Loucy (cell line): ENCODE results near the gene PRADC1.

Experiments
- H2AFZ ChIP-seq: fragments of 200-600 bp; sonication (generic); 2 replicates; pipeline ENCODE4 v1.6.0; 2016; ENCODE audit warnings: antibody characterized with exemption, mild to moderate bottlenecking, low read length, moderate library complexity
- H3F3A ChIP-seq: fragments of 200-600 bp; 2 replicates; pipeline ENCODE4 v1.6.0; 2016; ENCODE audit warnings: antibody characterized with exemption, low read depth, mild to moderate bottlenecking
- H3K27me3 ChIP-seq: fragments of 200-600 bp; sonication (generic); 2 replicates; pipeline ENCODE4 v1.6.1; 2014; ENCODE audit warnings: low read length, mild to moderate bottlenecking; ENCODE audit not compliant: insufficient read depth, poor library complexity, severe bottlenecking
- H3K36me3 ChIP-seq: fragments of 200-600 bp; sonication (generic); 2 replicates; pipeline ENCODE4 v1.6.1; 2016; ENCODE audit warnings: low read length; ENCODE audit not compliant: insufficient read depth
- H3K4me1 ChIP-seq: fragments of 200-600 bp; sonication (generic); 2 replicates; pipeline ENCODE4 v1.5.1; 2014; ENCODE audit warnings: low read length, mild to moderate bottlenecking; ENCODE audit not compliant: insufficient read depth, poor library complexity, severe bottlenecking
- H3K4me2 ChIP-seq: fragments of 200-600 bp; sonication (generic); 2 replicates; pipeline ENCODE4 v1.6.0; 2014; ENCODE audit warnings: antibody characterized with exemption, low read length, low read depth, mild to moderate bottlenecking; ENCODE audit not compliant: poor library complexity, severe bottlenecking
- H3K4me3 ChIP-seq: fragments of 200-600 bp; sonication (generic); 2 replicates; pipeline ENCODE4 v1.5.1; 2014; ENCODE audit warnings: low read length, mild to moderate bottlenecking, mixed read lengths; ENCODE audit not compliant: poor library complexity, severe bottlenecking
- H3K79me2 ChIP-seq: fragments of 200-600 bp; sonication (generic); 2 replicates; pipeline ENCODE4 v1.6.1; 2014; ENCODE audit warnings: low read length; ENCODE audit not compliant: insufficient read depth
- H3K9ac ChIP-seq: fragments of 200-600 bp; sonication (generic); 2 replicates; pipeline ENCODE4 v1.6.0; 2014; ENCODE audit warnings: mild to moderate bottlenecking, low read depth, low read length, moderate library complexity; ENCODE audit not compliant: poor library complexity, severe bottlenecking
- H3K9me2 ChIP-seq: fragments of 200-600 bp; sonication (generic); replicated peaks from 2 replicates; pipeline ENCODE4 v1.6.1; 2016; ENCODE audit warnings: low read depth, low read length, mixed read lengths
- H3K9me3 ChIP-seq: fragments of 200-600 bp; sonication (generic); 2 replicates; pipeline ENCODE4 v1.6.1; 2014; ENCODE audit warnings: mild to moderate bottlenecking, antibody characterized with exemption, low read length, low read depth; ENCODE audit not compliant: insufficient read depth
- H4K20me1 ChIP-seq: fragments of 200-600 bp; sonication (generic); 2 replicates; pipeline ENCODE4 v1.6.0; 2014; ENCODE audit warnings: antibody characterized with exemption, low read length, mild to moderate bottlenecking; ENCODE audit not compliant: insufficient read depth, poor library complexity, severe bottlenecking
- EZH2phosphoT487 ChIP-seq: fragments of 200-600 bp; IDR thresholded peaks from 2 replicates; pipeline ENCODE4 v1.6.1; 2018; ENCODE audit warnings: antibody characterized with exemption, mild to moderate bottlenecking, moderate library complexity, borderline replicate concordance
- TF ChIP-seq, protein P1 (sequence below): fragments of 200-600 bp; sonication (generic); conservative IDR thresholded peaks from 2 replicates; pipeline ENCODE4 v1.5.1; 2014; ENCODE audit warnings: mild to moderate bottlenecking, antibody characterized with exemption, low read length

PRADC1 gene

GRCh38 chr2:73218298-73218697 lies 14.7 kb downstream of the PRADC1 start:
- TF ChIP-seq, protein P1, sequence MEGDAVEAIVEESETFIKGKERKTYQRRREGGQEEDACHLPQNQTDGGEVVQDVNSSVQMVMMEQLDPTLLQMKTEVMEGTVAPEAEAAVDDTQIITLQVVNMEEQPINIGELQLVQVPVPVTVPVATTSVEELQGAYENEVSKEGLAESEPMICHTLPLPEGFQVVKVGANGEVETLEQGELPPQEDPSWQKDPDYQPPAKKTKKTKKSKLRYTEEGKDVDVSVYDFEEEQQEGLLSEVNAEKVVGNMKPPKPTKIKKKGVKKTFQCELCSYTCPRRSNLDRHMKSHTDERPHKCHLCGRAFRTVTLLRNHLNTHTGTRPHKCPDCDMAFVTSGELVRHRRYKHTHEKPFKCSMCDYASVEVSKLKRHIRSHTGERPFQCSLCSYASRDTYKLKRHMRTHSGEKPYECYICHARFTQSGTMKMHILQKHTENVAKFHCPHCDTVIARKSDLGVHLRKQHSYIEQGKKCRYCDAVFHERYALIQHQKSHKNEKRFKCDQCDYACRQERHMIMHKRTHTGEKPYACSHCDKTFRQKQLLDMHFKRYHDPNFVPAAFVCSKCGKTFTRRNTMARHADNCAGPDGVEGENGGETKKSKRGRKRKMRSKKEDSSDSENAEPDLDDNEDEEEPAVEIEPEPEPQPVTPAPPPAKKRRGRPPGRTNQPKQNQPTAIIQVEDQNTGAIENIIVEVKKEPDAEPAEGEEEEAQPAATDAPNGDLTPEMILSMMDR = no peak
- TF ChIP-seq EZH2phosphoT487 = no peak
- Histone ChIP-seq H3K4me2 (no peak overlapping the region), H3K4me1 (peaks cover 15% of the 10 kb centered on the region), H3K9ac (no peak overlapping the region), H3K79me2 (peaks cover 9% of the 10 kb centered on the region; the same call in 1 of the 2 replicates), H3K4me3 (no peak overlapping the region), H3K36me3 (peaks cover 19% of the 10 kb centered on the region; the same call in 1 of the 2 replicates), H3K9me3 (no peaks in the 10 kb centered on the region), H2AFZ (no peak overlapping the region), H4K20me1 (no peaks in the 10 kb centered on the region), H3K9me2 (no peaks in the 10 kb centered on the region), H3F3A (peaks cover 3% of the 10 kb centered on the region; the same call in 1 of the 2 replicates), H3K27me3 (no peaks in the 10 kb centered on the region)

GRCh38 chr2:73217826-73218225 lies 15.2 kb downstream of the PRADC1 start:
- Histone ChIP-seq H3K9me3 (no peaks in the 10 kb centered on the region), H3F3A (peaks cover 3% of the 10 kb centered on the region; the same call in 1 of the 2 replicates), H3K9me2 (no peaks in the 10 kb centered on the region), H3K36me3 (peaks cover 17% of the 10 kb centered on the region; the same call in 1 of the 2 replicates), H3K9ac (no peak overlapping the region), H4K20me1 (no peaks in the 10 kb centered on the region), H3K4me1 (peaks cover 20% of the 10 kb centered on the region), H2AFZ (no peak overlapping the region), H3K4me3 (no peak overlapping the region), H3K79me2 (peaks cover 14% of the 10 kb centered on the region; the same call in 1 of the 2 replicates), H3K27me3 (no peaks in the 10 kb centered on the region), H3K4me2 (no peak overlapping the region)
- TF ChIP-seq, protein P1 = no peak
- TF ChIP-seq EZH2phosphoT487 = no peak

- Histone ChIP-seq H4K20me1 (no peaks in the 10 kb centered on the region), H3K4me3 (no peak overlapping the region), H3K9me2 (no peaks in the 10 kb centered on the region), H3K4me1 (peaks cover 26% of the 10 kb centered on the region), H3F3A (peaks cover 3% of the 10 kb centered on the region; the same call in 1 of the 2 replicates), H3K9me3 (no peaks in the 10 kb centered on the region), H3K9ac (no peak overlapping the region), H3K36me3 (peaks cover 10% of the 10 kb centered on the region; the same call in 1 of the 2 replicates), H2AFZ (no peak overlapping the region), H3K4me2 (no peak overlapping the region), H3K27me3 (no peaks in the 10 kb centered on the region), H3K79me2 (peaks cover 15% of the 10 kb centered on the region; the same call in 1 of the 2 replicates)
- TF ChIP-seq, protein P1 = no peak
- TF ChIP-seq EZH2phosphoT487 = no peak
Measured at GRCh38 chr2:73217160-73217559, 15.9 kb downstream of the PRADC1 start.
